AG20443 (cell line): Measurements from ENCODE around the gene HRH1.
A peak's percentile ranks its signal among the peaks of the same experiment; 100 is the strongest.
"Not testable (repeated sequence)": the region's sequence is repeated elsewhere in the genome, so short reads cannot be mapped to it uniquely, and the experiment has no call there.

ENCODE experiments used
- DNase-seq: peaks from one replicate; pipeline ENCODE4 v3.0.0; 2012; ENCODE audit warnings: low spot score, mixed read lengths

HRH1 gene

DNA sequence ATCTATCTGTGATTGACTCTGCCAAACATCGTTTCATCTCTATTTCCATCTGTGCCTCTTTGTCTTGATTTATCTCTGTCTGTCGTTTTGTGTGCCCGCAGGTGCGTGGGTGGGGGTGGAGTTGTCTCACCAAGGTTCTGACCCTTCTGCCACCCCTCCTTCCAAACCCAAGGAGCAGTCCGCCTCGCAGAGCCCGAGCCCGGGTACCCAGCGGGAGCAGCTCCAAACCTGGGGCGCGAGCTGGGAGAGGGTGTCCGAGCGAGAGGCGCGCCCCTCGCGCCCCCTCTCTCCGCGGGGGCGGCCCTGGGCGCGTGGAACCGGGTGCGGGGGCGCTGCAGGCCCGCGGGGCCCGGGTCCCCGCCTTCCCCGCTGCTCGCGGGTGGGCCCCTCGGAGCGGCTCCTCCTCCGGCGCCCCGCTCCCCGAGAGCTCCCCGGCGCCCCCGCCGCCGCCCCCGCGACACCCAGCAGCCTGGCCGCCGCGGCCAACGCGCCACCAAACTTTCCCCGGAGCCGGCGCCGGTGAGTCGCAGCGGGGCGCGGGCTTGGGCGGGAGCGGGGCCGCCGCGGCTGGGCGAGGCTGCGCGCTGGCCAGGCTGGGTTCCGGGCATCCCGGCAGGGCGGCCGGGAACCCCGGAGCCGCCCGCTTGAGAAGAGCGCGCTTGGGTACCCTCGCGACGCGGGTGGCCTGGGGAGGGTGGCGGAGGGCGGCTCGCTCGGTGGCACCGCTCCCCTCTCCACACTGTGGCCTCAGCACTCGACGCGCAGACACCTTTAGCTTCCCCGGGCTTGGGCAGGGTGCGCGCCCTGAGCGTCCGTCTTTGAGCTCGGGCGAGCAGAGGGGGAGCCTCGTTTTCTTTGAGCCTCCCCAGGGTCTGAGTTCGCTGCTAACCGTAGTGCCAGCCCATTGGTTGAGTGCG is at the start of gene HRH1:
Gene HRH1 (plus strand): TSS at position 458 of the 917 bp plus-strand sequence. CDS start 104,545 bp downstream, outside the sequence.
- peak; percentile 71 for DNase-seq

- not testable (repeated sequence) for DNase-seq
Observed at GRCh38 chr3:11113316-11113715, 41.0 kb upstream of the HRH1 start.

DNA sequence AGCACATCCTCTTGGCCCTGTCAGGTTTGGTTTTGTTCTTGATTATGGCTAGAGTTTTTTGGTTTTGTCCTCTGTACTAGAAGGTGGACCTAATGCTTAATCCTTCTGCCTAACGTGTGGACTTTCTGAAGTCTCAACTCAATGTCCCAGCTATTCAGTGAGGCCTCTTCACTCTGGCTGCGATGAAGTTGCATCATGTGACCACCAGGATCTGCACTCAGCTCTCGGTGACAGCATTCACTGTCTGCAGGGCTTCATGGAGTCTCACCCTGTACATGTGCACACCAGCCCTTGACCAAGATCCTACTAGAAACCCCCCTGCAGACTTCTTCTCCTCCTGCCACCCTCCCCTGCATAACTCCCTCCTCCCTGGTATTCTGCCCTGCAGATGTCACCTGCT is 38.7 kb upstream of the HRH1 start:
- DNase-seq: no peak

- no peak for DNase-seq
Observed at GRCh38 chr3:11116336-11117059, 37.8 kb upstream of the HRH1 start.

GRCh38 chr3:11117591-11117990 is 36.7 kb upstream of the HRH1 start:
- DNase-seq: no peak

GRCh38 chr3:11118181-11118682 is 36.1 kb upstream of the HRH1 start:
- peak; percentile 85 for DNase-seq

DNA sequence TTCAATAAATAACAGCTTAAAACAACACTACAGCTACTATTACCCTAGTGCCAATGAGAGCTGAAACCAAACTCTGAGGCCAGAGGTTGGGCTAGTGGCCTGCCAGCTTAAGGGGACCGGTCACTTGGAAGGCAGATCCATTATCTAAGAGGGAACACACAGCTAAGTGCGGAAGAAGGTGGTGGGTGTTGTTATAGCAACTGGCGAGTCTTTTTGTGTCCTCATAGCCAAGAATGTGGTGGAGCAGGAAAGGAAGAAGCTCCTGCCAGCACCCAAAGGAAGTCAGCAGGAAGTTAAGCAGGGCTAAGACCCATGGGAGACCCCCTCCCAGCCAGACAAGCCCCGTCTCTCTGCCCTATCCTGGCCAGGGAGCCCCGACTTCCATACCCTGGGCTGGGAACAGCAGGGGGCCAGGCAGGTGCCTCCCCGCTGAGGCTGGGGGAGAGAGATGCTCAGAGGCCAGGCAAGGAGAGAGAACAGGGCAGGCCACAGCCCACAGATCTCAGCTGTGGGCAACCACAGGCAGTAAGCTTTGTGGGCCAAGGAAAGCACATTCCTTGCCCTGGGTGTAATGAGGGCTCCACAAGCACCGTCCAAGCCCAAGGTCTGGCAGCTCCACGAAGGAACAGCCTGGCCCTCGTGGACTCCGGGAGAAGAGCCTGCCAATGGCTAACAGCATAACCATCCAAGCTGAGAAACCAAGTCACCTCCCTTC is 34.0 kb upstream of the HRH1 start:
- DNase-seq: peak; percentile 46

DNA sequence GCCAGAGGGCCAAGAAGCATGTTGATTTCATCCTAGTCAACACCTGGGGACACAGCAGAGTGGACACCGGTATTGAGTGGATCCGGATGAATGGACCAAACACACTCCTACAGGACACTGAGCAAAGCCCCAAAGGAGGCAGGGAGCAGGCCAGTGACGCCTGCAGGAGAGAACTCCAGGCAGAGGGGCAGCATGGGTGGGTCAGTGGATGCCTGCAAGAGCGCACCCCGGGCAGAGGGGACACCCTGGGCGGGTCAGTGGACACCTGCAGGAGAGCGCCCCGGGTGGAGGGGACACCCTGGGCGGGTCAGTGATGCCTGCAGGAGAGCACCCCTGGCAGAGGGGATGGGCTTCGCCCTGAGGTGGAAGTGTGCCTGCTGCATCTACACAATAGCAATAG is 27.6 kb upstream of the HRH1 start:
- no peak for DNase-seq

GRCh38 chr3:11128682-11129632 is 25.3 kb upstream of the HRH1 start:
- no peak for DNase-seq

DNA sequence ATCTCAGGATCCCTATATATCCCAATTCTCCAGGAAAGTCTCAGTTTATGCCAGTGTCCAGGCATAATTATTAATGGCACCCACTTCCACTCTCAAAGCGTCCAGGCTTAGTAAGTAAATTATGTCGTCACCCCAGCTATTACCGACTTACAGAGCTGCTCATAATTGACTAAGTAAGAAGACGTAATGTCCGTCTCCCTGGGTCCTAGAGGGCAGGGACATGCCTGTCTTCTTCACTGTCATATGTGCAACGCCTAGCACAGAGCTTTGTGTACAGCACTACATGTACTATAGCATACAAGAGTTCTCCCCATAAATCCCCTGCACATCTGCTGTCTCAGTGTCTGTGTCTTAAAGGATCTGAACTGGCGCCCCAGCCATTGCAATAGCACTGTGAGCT is 23.9 kb upstream of the HRH1 start:
- DNase-seq: no peak

GRCh38 chr3:11131371-11131770 is 22.9 kb upstream of the HRH1 start:
- no peak for DNase-seq

DNA sequence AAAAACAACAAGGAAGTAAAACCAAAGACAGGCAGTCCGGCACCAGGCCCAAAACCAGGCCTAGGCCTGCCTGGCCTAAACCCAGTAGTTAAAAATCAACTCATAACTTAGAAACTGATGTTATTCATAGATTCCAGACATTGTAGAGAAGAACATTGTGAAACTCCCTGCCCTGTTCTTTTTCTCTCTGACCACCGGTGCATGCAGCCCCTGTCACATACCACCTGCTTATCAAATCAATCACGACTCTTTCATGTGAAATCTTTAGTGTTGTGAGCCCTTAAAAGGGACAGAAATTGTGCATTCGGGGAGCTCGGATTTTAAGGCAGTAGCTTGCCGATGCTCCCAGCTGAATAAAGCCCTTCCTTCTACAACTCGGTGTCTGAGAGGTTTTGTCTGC is 22.4 kb upstream of the HRH1 start:
- not testable (repeated sequence) for DNase-seq

GRCh38 chr3:11132861-11133260 is 21.4 kb upstream of the HRH1 start:
- DNase-seq: no peak

DNA sequence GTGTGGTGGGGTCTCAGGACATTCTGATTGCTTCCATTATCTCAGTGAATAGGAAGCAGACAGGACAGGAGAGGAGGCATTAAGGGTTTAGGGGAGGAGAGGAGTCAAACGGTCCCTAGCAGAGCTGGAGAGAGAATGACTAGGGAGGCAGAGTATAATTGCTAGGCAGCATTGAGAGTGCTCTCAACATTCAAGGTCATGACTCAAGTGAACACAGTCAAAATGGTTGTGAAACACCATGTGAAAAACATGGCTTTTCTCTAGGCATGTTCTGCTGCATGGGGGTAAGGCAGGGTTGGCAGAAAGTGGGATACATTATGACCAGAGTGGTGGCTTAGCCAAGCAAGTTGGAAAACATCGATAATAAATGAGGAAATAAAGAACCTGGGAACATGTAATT is 19.5 kb upstream of the HRH1 start:
- peak; percentile 43 for DNase-seq

- DNase-seq: peak; percentile 43
Observed at GRCh38 chr3:11136116-11136515, 18.2 kb upstream of the HRH1 start.

- DNase-seq: peak; percentile 95
Observed at GRCh38 chr3:11136830-11137626, 17.3 kb upstream of the HRH1 start.

DNA sequence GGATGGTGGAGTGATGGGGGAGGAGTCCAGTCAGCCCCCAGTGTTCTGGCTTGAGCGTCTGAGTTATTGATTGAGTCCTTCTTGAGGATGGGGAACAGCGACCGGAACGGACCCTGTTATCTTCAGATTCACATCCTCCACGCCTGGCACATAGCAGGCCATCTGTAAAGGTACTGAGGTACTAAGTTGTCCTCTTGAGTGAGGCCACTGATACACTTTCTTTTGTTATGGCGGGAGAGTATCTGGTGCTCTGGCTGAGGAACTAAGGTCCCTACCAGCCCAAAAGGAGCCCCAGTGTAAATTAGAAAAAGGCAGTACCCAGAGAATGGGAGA is 16.7 kb upstream of the HRH1 start:
- no peak for DNase-seq

GRCh38 chr3:11138371-11138770 is 15.9 kb upstream of the HRH1 start:
- no peak for DNase-seq

DNA sequence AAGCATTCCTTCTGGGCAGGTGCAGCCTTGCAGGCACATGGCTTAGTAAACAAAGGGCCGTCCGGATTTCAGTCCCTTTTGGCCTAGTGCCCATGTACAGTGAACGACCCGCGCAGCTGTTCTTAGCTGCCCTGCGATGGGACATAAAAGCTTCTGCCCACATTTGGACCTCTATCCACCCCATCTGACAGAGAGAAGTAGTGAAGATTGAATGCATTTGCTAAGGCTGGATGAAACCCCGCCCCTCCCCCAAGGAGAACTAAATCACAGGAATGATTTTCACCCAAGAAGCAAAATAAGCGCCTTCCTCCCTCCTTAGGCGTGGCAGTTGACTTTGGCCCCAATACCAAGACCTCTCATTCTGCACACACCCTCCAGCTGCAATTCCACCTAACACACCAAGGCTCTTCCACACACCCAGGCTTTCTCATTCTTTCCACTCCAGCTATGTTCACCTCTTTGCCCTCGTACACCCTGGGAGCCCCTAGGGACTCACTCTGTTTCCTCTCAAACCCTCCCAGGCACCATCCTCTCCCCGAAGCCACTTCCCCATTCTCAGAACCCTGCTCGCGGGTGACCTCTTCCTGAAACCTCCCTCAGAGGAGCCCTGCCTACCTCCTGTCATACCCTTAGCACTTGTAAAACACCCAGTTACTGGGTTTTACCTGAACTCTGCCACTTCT is 14.1 kb upstream of the HRH1 start:
- no peak for DNase-seq

GRCh38 chr3:11140713-11141104 is 13.6 kb upstream of the HRH1 start:
- no peak for DNase-seq
